GM19463 (cell line): ENCODE data around the gene CACTIN.

ENCODE experiments used
- ATAC-seq: cut with Tn5 transposase; IDR thresholded peaks from one replicate; pipeline ENCODE4 v1.9.1; 2021; ENCODE audit warnings: mild to moderate bottlenecking, moderate library complexity; ENCODE audit not compliant: unreplicated experiment

CACTIN gene

GRCh38 chr19:3663838-3664237, 37.2 kb upstream of the CACTIN start:
- ATAC-seq: no peak

- no peak for ATAC-seq
Observed at GRCh38 chr19:3661284-3662238, 35.0 kb upstream of the CACTIN start.

- ATAC-seq: no peak
Observed at GRCh38 chr19:3660493-3661219, 34.1 kb upstream of the CACTIN start.

- ATAC-seq: no peak
Observed at GRCh38 chr19:3659746-3660112, 33.1 kb upstream of the CACTIN start.

GRCh38 chr19:3658870-3659745, 32.5 kb upstream of the CACTIN start:
- no peak for ATAC-seq

- ATAC-seq: no peak
Observed at GRCh38 chr19:3658004-3658869, 31.6 kb upstream of the CACTIN start.

GRCh38 chr19:3657395-3657769, 30.8 kb upstream of the CACTIN start:
- no peak for ATAC-seq

GRCh38 chr19:3656747-3657394, 30.3 kb upstream of the CACTIN start:
- ATAC-seq: no peak

GRCh38 chr19:3656073-3656746, 29.6 kb upstream of the CACTIN start:
- no peak for ATAC-seq

- ATAC-seq: no peak
Observed at GRCh38 chr19:3655402-3656072, 28.9 kb upstream of the CACTIN start.

- ATAC-seq: no peak
Observed at GRCh38 chr19:3653865-3654513, 27.4 kb upstream of the CACTIN start.

GRCh38 chr19:3653081-3653795, 26.6 kb upstream of the CACTIN start:
- no peak for ATAC-seq

- ATAC-seq: no peak
Observed at GRCh38 chr19:3652422-3652821, 25.8 kb upstream of the CACTIN start.

- no peak for ATAC-seq
Observed at GRCh38 chr19:3651684-3652083, 25.1 kb upstream of the CACTIN start.

GRCh38 chr19:3649888-3650287, 23.3 kb upstream of the CACTIN start:
- no peak for ATAC-seq

- no peak for ATAC-seq
Observed at GRCh38 chr19:3648037-3648905, 21.7 kb upstream of the CACTIN start.
